HG03103 (cell line): ENCODE measurements around the gene RPL7A.
"Not testable (repeated sequence)": the region's sequence is repeated elsewhere in the genome, so short reads cannot be mapped to it uniquely, and the experiment has no call there.

Source experiments
- ATAC-seq: cut with Tn5 transposase; IDR thresholded peaks from one replicate; pipeline ENCODE4 v1.9.1; 2021; ENCODE audit warnings: low read depth; ENCODE audit not compliant: unreplicated experiment

Gene RPL7A

GRCh38 chr9:133366435-133366834 lies 18.4 kb downstream of the RPL7A start:
- no peak for ATAC-seq

GRCh38 chr9:133367221-133367620 lies 19.2 kb downstream of the RPL7A start:
- no peak for ATAC-seq

GRCh38 chr9:133367778-133368177 lies 19.8 kb downstream of the RPL7A start:
- ATAC-seq = no peak

GRCh38 chr9:133368249-133368881 lies 20.3 kb downstream of the RPL7A start:
- no peak for ATAC-seq

GRCh38 chr9:133369422-133369821 lies 21.4 kb downstream of the RPL7A start:
- ATAC-seq = no peak

GRCh38 chr9:133369933-133370332 lies 21.9 kb downstream of the RPL7A start:
- ATAC-seq = no peak

GRCh38 chr9:133370685-133371084 lies 22.7 kb downstream of the RPL7A start:
- no peak for ATAC-seq

GRCh38 chr9:133371261-133371711 lies 23.3 kb downstream of the RPL7A start:
- no peak for ATAC-seq

GRCh38 chr9:133372144-133372543 lies 24.1 kb downstream of the RPL7A start:
- ATAC-seq = no peak

- no peak for ATAC-seq
These were observed 26.6 kb downstream of the RPL7A start for GRCh38 chr9:133374612-133375115.

- no peak for ATAC-seq
These were observed 27.2 kb downstream of the RPL7A start for GRCh38 chr9:133375116-133375723.

GRCh38 chr9:133375724-133376654 lies 28.0 kb downstream of the RPL7A start, which contains the start of the genes STKLD1 and SURF4:
Gene STKLD1 (plus strand): TSS chr9:133376366. CDS start chr9:133376474, 108 bp downstream.
Gene SURF4 (minus strand): TSS chr9:133376060. CDS start chr9:133375969, 91 bp downstream.
- peak; percentile 76 for ATAC-seq

GRCh38 chr9:133377280-133377679 lies 29.3 kb downstream of the RPL7A start:
- ATAC-seq = not testable (repeated sequence)

GRCh38 chr9:133377721-133378216 lies 29.8 kb downstream of the RPL7A start:
- ATAC-seq = no peak

GRCh38 chr9:133378408-133378962 lies 30.5 kb downstream of the RPL7A start:
- no peak for ATAC-seq

GRCh38 chr9:133379153-133380086 lies 31.4 kb downstream of the RPL7A start:
- no peak for ATAC-seq

- ATAC-seq = no peak
These were observed 32.7 kb downstream of the RPL7A start for GRCh38 chr9:133380734-133381133.

GRCh38 chr9:133382507-133383141 lies 34.6 kb downstream of the RPL7A start:
- ATAC-seq = no peak

- no peak for ATAC-seq
These were observed 35.4 kb downstream of the RPL7A start for GRCh38 chr9:133383438-133383837.
